HepG2 (cell line): ENCODE results near the gene TLN1. TPM values are rescaled to one million over a fixed set of nuclear protein-coding genes. Genes with fewer than 3 reads are reported as not detected.

Source experiments
- ATAC-seq: fragments of 200-7000 bp; cut with Tn5 transposase; 3 replicates; pipeline ENCODE4 v1.9.1; 2020; ENCODE audit warnings: mild to moderate bottlenecking, moderate library complexity
- BruUV-seq: library from RNA; stranded (reverse); fragments of 400-500 nt; replicated peaks from 2 replicates; lab custom pipeline; 2021; lab: Mats Ljungman, UMichigan
- CTCF ChIA-PET: fragments of 300-600 bp; formaldehyde crosslinking; extraction: SDS; loops from one replicate; lab custom pipeline; 2021; ENCODE audit warnings: low total read pairs, inconsistent platforms, low intra/inter-chr PET ratio; lab: Yijun Ruan, JAX
- POLR2A ChIA-PET: fragments of 350-600 bp; sonication (Branson Sonifier 250); formaldehyde crosslinking; loops from one replicate; lab custom pipeline; 2020; ENCODE audit warnings: antibody characterized with exemption, inconsistent platforms; lab: Yijun Ruan, JAX
- DNase-seq: peaks from one replicate; pipeline ENCODE4 v3.0.0-alpha.2; 2015; ENCODE audit warnings: low spot score
- FAIRE-seq: peaks from 3 replicates; lab custom pipeline; 2011; peaks lifted over from hg19 to GRCh38; lab: Jason Lieb, UNC
- H2AFZ ChIP-seq: one replicate; pipeline ENCODE4 v1.6.1; 2011; ENCODE audit warnings: low read length, inconsistent platforms
- H3K27ac ChIP-seq: fragments of 300-600 bp; 3 replicates; pipeline ENCODE4 v1.8.0; 2011; ENCODE audit warnings: mixed run types, mild to moderate bottlenecking, mixed read lengths, low read length, inconsistent platforms; ENCODE audit not compliant: insufficient read depth; ENCODE audit errors: extremely low read length
- H3K27me3 ChIP-seq, 2 experiments: fragments of 200-600 bp in 1 of 2; 2 replicates in 1 of 2; 3 replicates in 1 of 2; pipeline versions ENCODE4 v1.6.0 to v1.8.0; 2011; ENCODE audit warnings: low read length in 2 of 2, mild to moderate bottlenecking in 2 of 2, moderate library complexity in 2 of 2, inconsistent platforms in 1 of 2; ENCODE audit not compliant: insufficient read depth in 2 of 2, control insufficient read depth in 1 of 2
- H3K36me3 ChIP-seq, 2 experiments: fragments of 200-600 bp in 1 of 2; replicated peaks in 1 of 2; 2 replicates in 1 of 2; 3 replicates in 1 of 2; pipeline versions ENCODE4 v1.5.1 to v1.8.0; 2011; ENCODE audit warnings: low read length in 2 of 2, inconsistent platforms in 1 of 2; ENCODE audit not compliant: insufficient read depth in 2 of 2, control insufficient read depth in 1 of 2
- H3K4me1 ChIP-seq: 2 replicates; pipeline ENCODE4 v1.5.1; 2012; ENCODE audit warnings: low read length, inconsistent platforms; ENCODE audit not compliant: insufficient read depth
- H3K4me2 ChIP-seq: 2 replicates; pipeline ENCODE4 v1.6.0; 2011; ENCODE audit warnings: low read depth, low read length, inconsistent platforms
- H3K4me3 ChIP-seq, 3 experiments: fragments of 200-600 bp in 1 of 3; sonication (generic), shearing (Covaris generic) in 1 of 3; replicated peaks in 1 of 3; 2 replicates each; pipeline ENCODE4 v1.5.1; 2011 to 2016; ENCODE audit warnings: low read length in 3 of 3, inconsistent platforms in 2 of 3, low read depth in 2 of 3, mild to moderate bottlenecking in 2 of 3, control low read depth in 1 of 3, mixed read lengths in 1 of 3; ENCODE audit not compliant: insufficient read depth in 1 of 3
- H3K79me2 ChIP-seq: one replicate; pipeline ENCODE4 v1.6.1; 2011; ENCODE audit warnings: low read length, inconsistent platforms; ENCODE audit not compliant: insufficient read depth
- H3K9ac ChIP-seq: 2 replicates; pipeline ENCODE4 v1.6.0; 2011; ENCODE audit warnings: mild to moderate bottlenecking, low read depth, low read length, inconsistent platforms; ENCODE audit not compliant: insufficient read depth
- H3K9me3 ChIP-seq: 2 replicates; pipeline ENCODE4 v1.5.1; 2012; ENCODE audit warnings: mild to moderate bottlenecking, low read length
- H4K20me1 ChIP-seq: 2 replicates; pipeline ENCODE4 v1.6.0; 2011; ENCODE audit warnings: inconsistent platforms, mild to moderate bottlenecking, low read length, moderate library complexity; ENCODE audit not compliant: insufficient read depth
- ATF7 ChIP-seq, 2 experiments: fragments of 450-650 bp in 1 of 2; sonication (generic) in 1 of 2; formaldehyde crosslinking in 1 of 2; IDR thresholded peaks; 2 replicates each; pipeline versions ENCODE4 v1.4.0 to v1.6.1; 2016 to 2020; ENCODE audit warnings: antibody characterized with exemption in 1 of 2, mild to moderate bottlenecking in 1 of 2, missing genetic modification reagents in 1 of 2
- CSRNP2 ChIP-seq: sonication (generic); formaldehyde crosslinking; conservative IDR thresholded peaks from 2 replicates; pipeline ENCODE4 v1.8.0; 2022; ENCODE audit warnings: low read depth, missing genetic modification reagents
- PBX2 ChIP-seq: IDR thresholded peaks from 2 replicates; pipeline ENCODE4 v1.6.1; 2016; ENCODE audit warnings: control low read depth
- ZNF263 ChIP-seq: sonication (generic); formaldehyde crosslinking; IDR thresholded peaks from 2 replicates; pipeline ENCODE4 v1.4.0; 2020; ENCODE audit warnings: missing genetic modification reagents
- WGBS: methylation state at CpG from one replicate; pipeline ENCODE4 v1.1.6; 2017; ENCODE audit warnings: low lambda C conversion rate; 5-methylcytosine and 5-hydroxymethylcytosine counted together
- in situ Hi-C: cut with HindIII; loops from 2 replicates; pipeline ENCODE4 v1.10.0; 2017; ENCODE audit warnings: low pct_unique_long_range_greater_than_20kb; ENCODE audit not compliant: extremely low pct_ligation_motif_present
- intact Hi-C: fragments of 100-400 bp; cut with micrococcal nuclease; formaldehyde crosslinking; loops from one replicate; pipeline ENCODE4 v1.10.0; 2022; ENCODE audit not compliant: unreplicated experiment
- polyA plus RNA-seq, 8 experiments: library from polyadenylated mRNA; depleted of rRNA in 3 of 8; stranded (reverse) in 7 of 8; unstranded in 1 of 8; fragments of >200 nt; fragmentation: Illumina TruSeq in 4 of 8; extraction: Trizol in 4 of 8; gene quantifications; 2 replicates each; pipeline versions ENCODE4 v1.2.1 to v1.2.3, GENCODE V29; 2011 to 2016; ENCODE audit warnings: low read depth in 4 of 8, missing spikeins in 1 of 8, mixed read lengths in 1 of 8; ENCODE audit not compliant: insufficient read depth in 1 of 8
- total RNA-seq, 5 experiments: library from RNA; depleted of rRNA; stranded (reverse); fragments of >200 nt; fragmentation: Illumina TruSeq; extraction: Trizol; gene quantifications; 2 replicates each; pipeline ENCODE4 v1.2.3, GENCODE V29; 2016; ENCODE audit warnings: low read depth in 1 of 5
- TF ChIP-seq, protein P1 (sequence below): sonication (generic); formaldehyde crosslinking; IDR thresholded peaks from 2 replicates; pipeline ENCODE4 v1.5.0; 2020; ENCODE audit warnings: mild to moderate bottlenecking, missing genetic modification reagents

TLN1 gene
- total and polyA plus RNA-seq, 2 of the 13 experiments (the other 11 are each of a cell fraction or from before 2014, with no cell fraction given) = 35.2 to 51.8 TPM

GRCh38 chr9:35686222-35687203, 45.5 kb downstream of the TLN1 start:
- no peaks in the 10 kb centered on the region for H3K36me3 ChIP-seq
- H3K9me3 ChIP-seq = no peaks in the 10 kb centered on the region
- H3K27me3 ChIP-seq = no peaks in the 10 kb centered on the region
- DNase-seq (no peak), ATAC-seq (peak; percentile 41), FAIRE-seq (peak; percentile 18)
- H3K4me2 ChIP-seq = no peak overlapping the region; the same call in 1 of the 2 replicates
- in situ Hi-C loops (no loop called here), intact Hi-C loops (no loop called here)
- no peak overlapping the region for H3K27ac ChIP-seq
- no peak overlapping the region for H3K4me3 ChIP-seq
- H3K4me1 ChIP-seq = peaks cover 60% of the 10 kb centered on the region
- H3K79me2 ChIP-seq = no peaks in the 10 kb centered on the region
- BruUV-seq = no TSS peak
- no peak overlapping the region for H2AFZ ChIP-seq
- no peaks in the 10 kb centered on the region for H4K20me1 ChIP-seq
- no peak overlapping the region for H3K9ac ChIP-seq
- TF ChIP-seq PBX2 (CRISPR knock-in tag) = no peak
- TF ChIP-seq ATF7 (IDR thresholded peaks at IDR 0.05) = 0 out of 2 replicates have a peak, but pooled peaks have one; percentile 19
- TF ChIP-seq ATF7 (CRISPR knock-in tag; IDR thresholded peaks at IDR 0.05) = no peak
- TF ChIP-seq ZNF263 (CRISPR knock-in tag) = 0 out of 2 replicates have a peak, but pooled peaks have one; percentile 18
- no peak for TF ChIP-seq CSRNP2 (CRISPR knock-in tag)
- TF ChIP-seq, protein P1, sequence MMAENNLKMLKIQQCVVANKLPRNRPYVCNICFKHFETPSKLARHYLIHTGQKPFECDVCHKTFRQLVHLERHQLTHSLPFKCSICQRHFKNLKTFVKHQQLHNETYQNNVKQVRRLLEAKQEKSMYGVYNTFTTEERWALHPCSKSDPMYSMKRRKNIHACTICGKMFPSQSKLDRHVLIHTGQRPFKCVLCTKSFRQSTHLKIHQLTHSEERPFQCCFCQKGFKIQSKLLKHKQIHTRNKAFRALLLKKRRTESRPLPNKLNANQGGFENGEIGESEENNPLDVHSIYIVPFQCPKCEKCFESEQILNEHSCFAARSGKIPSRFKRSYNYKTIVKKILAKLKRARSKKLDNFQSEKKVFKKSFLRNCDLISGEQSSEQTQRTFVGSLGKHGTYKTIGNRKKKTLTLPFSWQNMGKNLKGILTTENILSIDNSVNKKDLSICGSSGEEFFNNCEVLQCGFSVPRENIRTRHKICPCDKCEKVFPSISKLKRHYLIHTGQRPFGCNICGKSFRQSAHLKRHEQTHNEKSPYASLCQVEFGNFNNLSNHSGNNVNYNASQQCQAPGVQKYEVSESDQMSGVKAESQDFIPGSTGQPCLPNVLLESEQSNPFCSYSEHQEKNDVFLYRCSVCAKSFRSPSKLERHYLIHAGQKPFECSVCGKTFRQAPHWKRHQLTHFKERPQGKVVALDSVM (CRISPR knock-in tag) = no peak
- CTCF ChIA-PET = no interaction called here
- POLR2A ChIA-PET = interaction anchor here (0.6 to 6.1 kb wide), 2 partner anchors 27 to 82 kb away, joined by 4 to 68 read pairs; partner anchors contain the start of genes CCDC107 and RMRP
- WGBS = 66% methylated on average over 10 of the region's 11 CpGs
